ENCODE data around the gene RIC8A.
"Not testable (repeated sequence)": the region's sequence is repeated elsewhere in the genome, so short reads cannot be mapped to it uniquely, and the experiment has no call there.

The RIC8A gene

GRCh38 chr11:218815-219593 lies 11.5 kb downstream of the RIC8A start:
- DNase-seq (ENCODE audit: low read depth in 2 of 2), result no peak

GRCh38 chr11:220641-221215 lies 13.2 kb downstream of the RIC8A start:
- DNase-seq (ENCODE audit: low read depth in 2 of 2), result not testable (repeated sequence)

- DNase-seq (ENCODE audit: low read depth in 2 of 2), result no peak
Observed at GRCh38 chr11:221539-221938, 14.0 kb downstream of the RIC8A start.

GRCh38 chr11:221998-222789 lies 14.7 kb downstream of the RIC8A start:
- no peak for DNase-seq (ENCODE audit: low read depth in 2 of 2)

GRCh38 chr11:223026-223789 lies 15.7 kb downstream of the RIC8A start:
- DNase-seq (ENCODE audit: low read depth in 2 of 2), result no peak

GRCh38 chr11:223884-224283 lies 16.4 kb downstream of the RIC8A start:
- no peak for DNase-seq (ENCODE audit: low read depth in 2 of 2)

- DNase-seq (ENCODE audit: low read depth in 2 of 2), result no peak
Observed at GRCh38 chr11:224424-224823, 16.9 kb downstream of the RIC8A start.

- DNase-seq (ENCODE audit: low read depth in 2 of 2), result no peak
Observed at GRCh38 chr11:225734-226453, 18.4 kb downstream of the RIC8A start.

- DNase-seq (ENCODE audit: low read depth in 2 of 2), result no peak
Observed at GRCh38 chr11:227824-228379, 20.4 kb downstream of the RIC8A start.

GRCh38 chr11:230431-230830 lies 22.9 kb downstream of the RIC8A start:
- no peak for DNase-seq (ENCODE audit: low read depth in 2 of 2)

GRCh38 chr11:232783-233565 lies 25.5 kb downstream of the RIC8A start:
- no peak for DNase-seq (ENCODE audit: low read depth in 2 of 2)

- no peak for DNase-seq (ENCODE audit: low read depth in 2 of 2)
Observed at GRCh38 chr11:235180-235579, 27.7 kb downstream of the RIC8A start.

- peak in 1 of 2 donors; percentile 49 for DNase-seq (ENCODE audit: low read depth in 2 of 2)
Observed at GRCh38 chr11:235609-235996, 28.1 kb downstream of the RIC8A start.

- peak; percentile 70 to 72 for DNase-seq (ENCODE audit: low read depth in 2 of 2)
Observed at GRCh38 chr11:235997-236773, 28.7 kb downstream of the RIC8A start, which contains the start of gene SIRT3. Gene SIRT3 (minus strand): TSS chr11:236342. CDS start chr11:236328, 14 bp downstream.

- peak; percentile 75 to 84 for DNase-seq (ENCODE audit: low read depth in 2 of 2)
Observed at GRCh38 chr11:236774-237767, 29.6 kb downstream of the RIC8A start, which contains the start of gene PSMD13. Gene PSMD13 (plus strand): TSS chr11:236976. CDS start chr11:237050, 74 bp downstream.

GRCh38 chr11:238346-238745 lies 30.8 kb downstream of the RIC8A start:
- not testable (repeated sequence) for DNase-seq (ENCODE audit: low read depth in 2 of 2)

GRCh38 chr11:240315-240714 lies 32.8 kb downstream of the RIC8A start:
- DNase-seq (ENCODE audit: low read depth in 2 of 2), result no peak

- no peak for DNase-seq (ENCODE audit: low read depth in 2 of 2)
Observed at GRCh38 chr11:241634-242033, 34.1 kb downstream of the RIC8A start.

All from stimulated activated CD4-positive, alpha-beta T cell treated with anti-CD3 and anti-CD28 coated beads, Interleukin-1b, Interleukin-23, amount 100 ng/mL, for 4 hours (primary cell).